ENCODE results near the gene CLDN4. TPM values are rescaled to one million over a fixed set of nuclear protein-coding genes. Genes with fewer than 3 reads are reported as not detected.
A peak's percentile ranks its signal among the peaks of the same experiment; 100 is the strongest.

The CLDN4 gene
- polyA plus RNA-seq, 3 donors = 0.01 TPM; not detected in 2

DNA sequence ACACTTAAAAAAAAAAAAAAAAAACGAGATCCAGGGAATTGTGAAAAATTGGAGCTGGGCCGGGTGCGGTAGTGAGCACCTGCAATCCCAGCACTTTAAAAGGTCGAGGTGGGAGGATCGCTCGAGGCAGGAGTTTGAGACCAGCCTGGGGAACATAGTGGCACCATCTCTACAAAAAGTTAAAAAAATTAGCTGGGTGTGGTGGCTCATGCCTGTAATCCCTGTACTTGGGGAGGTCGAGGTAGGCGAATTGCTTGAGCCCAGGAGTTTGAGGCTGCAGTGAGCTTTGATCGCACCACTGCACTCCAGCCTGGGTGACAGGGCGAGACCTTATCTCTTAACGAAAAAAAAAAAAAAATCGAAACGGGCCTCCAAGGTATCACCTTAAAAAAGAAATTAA is 2.0 kb downstream of the CLDN4 start:
- no peak overlapping the region for H3K27ac ChIP-seq (ENCODE audit: low read depth in 1 of 2, low read length in 2 of 2)
- intact Hi-C loops (cut with micrococcal nuclease) = no loop called here
- 89% methylated on average over 7 of the region's 13 CpGs for WGBS (ENCODE audit: insufficient coverage)

DNA sequence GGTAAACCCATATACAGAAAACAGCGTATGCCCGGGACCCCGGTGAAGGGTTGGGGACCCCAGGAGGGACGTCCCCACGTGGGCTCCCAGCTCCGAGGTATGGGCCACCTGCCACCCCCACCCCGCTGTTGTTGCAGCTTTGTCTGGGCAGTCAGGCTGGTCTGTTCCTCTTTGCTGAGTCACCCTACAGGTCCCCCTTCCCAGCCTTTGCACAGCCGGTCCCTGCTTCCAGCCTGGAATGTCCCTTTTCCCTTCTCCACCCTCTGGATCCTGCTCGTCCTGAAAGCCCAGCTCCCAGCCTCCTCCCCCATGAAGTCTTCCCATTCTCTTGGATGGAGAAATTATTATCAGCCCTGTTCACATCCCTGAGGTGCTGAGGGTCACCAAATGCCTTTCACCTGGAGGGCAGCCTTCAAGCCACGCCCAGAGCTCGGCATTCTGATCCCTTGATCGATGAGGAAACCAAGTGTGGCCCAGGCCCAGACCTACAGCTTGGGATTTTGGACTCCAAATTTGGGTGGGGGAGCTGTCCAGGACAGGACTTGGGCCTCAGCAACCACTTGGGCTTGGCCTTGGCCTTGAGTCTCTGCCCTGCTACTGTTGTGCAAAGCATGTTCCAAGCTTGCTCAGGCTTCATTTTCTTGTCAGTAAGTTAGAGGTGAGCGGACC is 2.6 kb downstream of the CLDN4 start:
- Mint-ChIP-seq H3K27ac (peak overlapping the region in 1 of 7 donors; percentile 46), H3K27me3 (ENCODE audit: low read depth in 3 of 3) (peaks cover 23 to 32% (median 26%) of the 10 kb centered on the region in 3 donors), H3K4me1 (peaks cover 17% of the 10 kb centered on the region), H3K36me3 (peaks cover 0 to 2% of the 10 kb centered on the region in 2 donors), H3K4me3 (no peak overlapping the region), H3K9me3 (peaks cover 0 to 2% (median 0%) of the 10 kb centered on the region in 7 donors)
- TF ChIP-seq, protein P1, sequence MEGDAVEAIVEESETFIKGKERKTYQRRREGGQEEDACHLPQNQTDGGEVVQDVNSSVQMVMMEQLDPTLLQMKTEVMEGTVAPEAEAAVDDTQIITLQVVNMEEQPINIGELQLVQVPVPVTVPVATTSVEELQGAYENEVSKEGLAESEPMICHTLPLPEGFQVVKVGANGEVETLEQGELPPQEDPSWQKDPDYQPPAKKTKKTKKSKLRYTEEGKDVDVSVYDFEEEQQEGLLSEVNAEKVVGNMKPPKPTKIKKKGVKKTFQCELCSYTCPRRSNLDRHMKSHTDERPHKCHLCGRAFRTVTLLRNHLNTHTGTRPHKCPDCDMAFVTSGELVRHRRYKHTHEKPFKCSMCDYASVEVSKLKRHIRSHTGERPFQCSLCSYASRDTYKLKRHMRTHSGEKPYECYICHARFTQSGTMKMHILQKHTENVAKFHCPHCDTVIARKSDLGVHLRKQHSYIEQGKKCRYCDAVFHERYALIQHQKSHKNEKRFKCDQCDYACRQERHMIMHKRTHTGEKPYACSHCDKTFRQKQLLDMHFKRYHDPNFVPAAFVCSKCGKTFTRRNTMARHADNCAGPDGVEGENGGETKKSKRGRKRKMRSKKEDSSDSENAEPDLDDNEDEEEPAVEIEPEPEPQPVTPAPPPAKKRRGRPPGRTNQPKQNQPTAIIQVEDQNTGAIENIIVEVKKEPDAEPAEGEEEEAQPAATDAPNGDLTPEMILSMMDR (IDR thresholded peaks at IDR 0.05) = no peak
- H3K4me1 ChIP-seq (ENCODE audit: control insufficient read depth in 1 of 2, insufficient read depth in 2 of 2, low read length in 2 of 2) = peaks cover 10 to 22% of the 10 kb centered on the region in 2 donors
- no peak for DNase-seq
- no peak overlapping the region for H2AFZ ChIP-seq (ENCODE audit: insufficient read depth, low read depth, low read length, poor library complexity, severe bottlenecking)
- H3K36me3 ChIP-seq (replicated peaks in 1 of 2; ENCODE audit: control insufficient read depth in 1 of 2, insufficient read depth in 2 of 2, low read length in 2 of 2) = no peaks in the 10 kb centered on the region
- no peak overlapping the region for H3K27ac ChIP-seq (ENCODE audit: low read depth in 1 of 2, low read length in 2 of 2)
- H3K4me3 ChIP-seq (replicated peaks in 1 of 3; ENCODE audit: low read depth in 2 of 3, low read length in 3 of 3) = no peak overlapping the region
- H3K27me3 ChIP-seq (ENCODE audit: control insufficient read depth in 2 of 2, insufficient read depth in 2 of 2, low read length in 2 of 2) = peaks cover 0 to 17% of the 10 kb centered on the region in 2 donors
- no peaks in the 10 kb centered on the region for H3K9me3 ChIP-seq (replicated peaks in 1 of 2; ENCODE audit: control insufficient read depth in 1 of 2, insufficient read depth in 1 of 2, low read length in 2 of 2)
- H3K9ac ChIP-seq (ENCODE audit: insufficient read depth, low read length, poor library complexity, severe bottlenecking) = no peak overlapping the region
- H3K79me2 ChIP-seq (ENCODE audit: insufficient read depth, low read length) = no peaks in the 10 kb centered on the region
- intact Hi-C loops (cut with micrococcal nuclease) = no loop called here
- WGBS (ENCODE audit: insufficient coverage) = 61% methylated on average over 8 of the region's 13 CpGs
- H3K4me2 ChIP-seq (replicated peaks; ENCODE audit: extremely low read depth, low read length, poor library complexity, severe bottlenecking) = no peak overlapping the region
- H4K20me1 ChIP-seq (ENCODE audit: insufficient read depth, low read length) = no peaks in the 10 kb centered on the region

More for the DNA sequence above, 2.0 kb downstream of the CLDN4 start:
- Histone ChIP-seq H3K4me1 (ENCODE audit: control insufficient read depth in 1 of 2, insufficient read depth in 2 of 2, low read length in 2 of 2) (peaks cover 16 to 28% of the 10 kb centered on the region in 2 donors), H3K9me3 (replicated peaks in 1 of 2; ENCODE audit: control insufficient read depth in 1 of 2, insufficient read depth in 1 of 2, low read length in 2 of 2) (no peaks in the 10 kb centered on the region), H3K36me3 (replicated peaks in 1 of 2; ENCODE audit: control insufficient read depth in 1 of 2, insufficient read depth in 2 of 2, low read length in 2 of 2) (no peaks in the 10 kb centered on the region), H3K27me3 (ENCODE audit: control insufficient read depth in 2 of 2, insufficient read depth in 2 of 2, low read length in 2 of 2) (peaks cover 0 to 17% of the 10 kb centered on the region in 2 donors), H3K9ac (ENCODE audit: insufficient read depth, low read length, poor library complexity, severe bottlenecking) (no peak overlapping the region), H3K4me3 (replicated peaks in 1 of 3; ENCODE audit: low read depth in 2 of 3, low read length in 3 of 3) (no peak overlapping the region), H4K20me1 (ENCODE audit: insufficient read depth, low read length) (no peaks in the 10 kb centered on the region), H3K79me2 (ENCODE audit: insufficient read depth, low read length) (no peaks in the 10 kb centered on the region), H2AFZ (ENCODE audit: insufficient read depth, low read depth, low read length, poor library complexity, severe bottlenecking) (no peak overlapping the region), H3K4me2 (replicated peaks; ENCODE audit: extremely low read depth, low read length, poor library complexity, severe bottlenecking) (no peak overlapping the region)
- no peak for DNase-seq
- Mint-ChIP-seq H3K27me3 (ENCODE audit: low read depth in 3 of 3) (peaks cover 24 to 35% (median 26%) of the 10 kb centered on the region in 3 donors), H3K36me3 (peaks cover 0 to 2% of the 10 kb centered on the region in 2 donors), H3K27ac (no peak overlapping the region), H3K4me3 (no peak overlapping the region), H3K9me3 (peaks cover 0 to 2% (median 0%) of the 10 kb centered on the region in 7 donors), H3K4me1 (peaks cover 23% of the 10 kb centered on the region)
- TF ChIP-seq, protein P1 (IDR thresholded peaks at IDR 0.05) = no peak
